Nephron (organoid): Measurements from ENCODE around the gene MROH8.
"Not testable (repeated sequence)": the region's sequence is repeated elsewhere in the genome, so short reads cannot be mapped to it uniquely, and the experiment has no call there.

Source experiments
- H3K27ac Mint-ChIP-seq, 3 experiments: 2 replicates each; pipeline ENCODE4 v1.8.0; 2020; ENCODE audit warnings: mixed read lengths in 3 of 3, mild to moderate bottlenecking in 2 of 3, moderate library complexity in 1 of 3
- H3K27me3 Mint-ChIP-seq: 2 replicates; pipeline ENCODE4 v1.8.0; 2021; ENCODE audit warnings: low read depth, mild to moderate bottlenecking, moderate library complexity, mixed read lengths
- H3K36me3 Mint-ChIP-seq: 2 replicates; pipeline ENCODE4 v1.8.0; 2020; ENCODE audit warnings: low read depth, mixed read lengths
- H3K4me1 Mint-ChIP-seq: 2 replicates; pipeline ENCODE4 v1.8.0; 2020; ENCODE audit warnings: mixed read lengths
- H3K4me3 Mint-ChIP-seq, 3 experiments: 2 replicates each; pipeline ENCODE4 v1.8.0; 2020; ENCODE audit warnings: mild to moderate bottlenecking in 3 of 3, mixed read lengths in 3 of 3, moderate library complexity in 2 of 3
- H3K9me3 Mint-ChIP-seq: 2 replicates; pipeline ENCODE4 v1.8.0; 2020; ENCODE audit warnings: mixed read lengths
- CTCF ChIP-seq, 3 experiments: fragments of 200-600 bp; sonication (generic); IDR thresholded peaks; one replicate each; pipeline ENCODE4 v1.5.0; 2021; ENCODE audit warnings: antibody characterized with exemption in 3 of 3; ENCODE audit not compliant: unreplicated experiment in 3 of 3

MROH8 gene

GRCh38 chr20:37158248-37158647 is 21.1 kb downstream of the MROH8 start:
- Mint-ChIP-seq H3K4me1 (no peaks in the 10 kb centered on the region), H3K9me3 (no peaks in the 10 kb centered on the region), H3K27me3 (no peaks in the 10 kb centered on the region), H3K4me3 (no peak overlapping the region), H3K36me3 (peaks cover 21% of the 10 kb centered on the region), H3K27ac (no peak overlapping the region)
- no peak for TF ChIP-seq CTCF (IDR thresholded peaks at IDR 0.05; ENCODE audit: unreplicated experiment in 3 of 3)

GRCh38 chr20:37155987-37156386 is 23.4 kb downstream of the MROH8 start:
- Mint-ChIP-seq H3K36me3 (peaks cover 40% of the 10 kb centered on the region), H3K4me3 (no peak overlapping the region), H3K9me3 (peaks cover 3% of the 10 kb centered on the region), H3K27ac (peak overlapping the region in 1 of 3 experiments; percentile 80), H3K27me3 (no peaks in the 10 kb centered on the region), H3K4me1 (no peaks in the 10 kb centered on the region)
- TF ChIP-seq CTCF (IDR thresholded peaks at IDR 0.05; ENCODE audit: unreplicated experiment in 3 of 3), result no peak

- H3K27me3 Mint-ChIP-seq, result no peaks in the 10 kb centered on the region
- peaks cover 5% of the 10 kb centered on the region for H3K9me3 Mint-ChIP-seq
- no peak for TF ChIP-seq CTCF (IDR thresholded peaks at IDR 0.05; ENCODE audit: unreplicated experiment in 3 of 3)
- no peaks in the 10 kb centered on the region for H3K4me1 Mint-ChIP-seq
- no peak overlapping the region for H3K27ac Mint-ChIP-seq
- H3K36me3 Mint-ChIP-seq, result peaks cover 48% of the 10 kb centered on the region
- H3K4me3 Mint-ChIP-seq, result no peak overlapping the region
Observed at GRCh38 chr20:37154684-37155298, 24.6 kb downstream of the MROH8 start.

GRCh38 chr20:37152284-37152683 is 27.1 kb downstream of the MROH8 start:
- peaks cover 5% of the 10 kb centered on the region for H3K9me3 Mint-ChIP-seq
- peaks cover 49% of the 10 kb centered on the region for H3K36me3 Mint-ChIP-seq
- no peaks in the 10 kb centered on the region for H3K4me1 Mint-ChIP-seq
- H3K27ac Mint-ChIP-seq, result no peak overlapping the region
- no peaks in the 10 kb centered on the region for H3K27me3 Mint-ChIP-seq
- no peak overlapping the region for H3K4me3 Mint-ChIP-seq
- no peak for TF ChIP-seq CTCF (IDR thresholded peaks at IDR 0.05; ENCODE audit: unreplicated experiment in 3 of 3)

GRCh38 chr20:37151529-37151928 is 27.8 kb downstream of the MROH8 start:
- no peak for TF ChIP-seq CTCF (IDR thresholded peaks at IDR 0.05; ENCODE audit: unreplicated experiment in 3 of 3)
- no peaks in the 10 kb centered on the region for H3K27me3 Mint-ChIP-seq
- H3K4me3 Mint-ChIP-seq, result no peak overlapping the region
- H3K9me3 Mint-ChIP-seq, result peaks cover 5% of the 10 kb centered on the region
- no peaks in the 10 kb centered on the region for H3K4me1 Mint-ChIP-seq
- no peak overlapping the region for H3K27ac Mint-ChIP-seq
- peaks cover 55% of the 10 kb centered on the region for H3K36me3 Mint-ChIP-seq

GRCh38 chr20:37150864-37151263 is 28.5 kb downstream of the MROH8 start:
- H3K9me3 Mint-ChIP-seq, H3K4me3 Mint-ChIP-seq, H3K27me3 Mint-ChIP-seq, H3K4me1 Mint-ChIP-seq, H3K27ac Mint-ChIP-seq: not testable (repeated sequence)
- peaks cover 51% of the 10 kb centered on the region for H3K36me3 Mint-ChIP-seq
